ENCODE results near the gene ANKRD34B.

ANKRD34B gene

DNA sequence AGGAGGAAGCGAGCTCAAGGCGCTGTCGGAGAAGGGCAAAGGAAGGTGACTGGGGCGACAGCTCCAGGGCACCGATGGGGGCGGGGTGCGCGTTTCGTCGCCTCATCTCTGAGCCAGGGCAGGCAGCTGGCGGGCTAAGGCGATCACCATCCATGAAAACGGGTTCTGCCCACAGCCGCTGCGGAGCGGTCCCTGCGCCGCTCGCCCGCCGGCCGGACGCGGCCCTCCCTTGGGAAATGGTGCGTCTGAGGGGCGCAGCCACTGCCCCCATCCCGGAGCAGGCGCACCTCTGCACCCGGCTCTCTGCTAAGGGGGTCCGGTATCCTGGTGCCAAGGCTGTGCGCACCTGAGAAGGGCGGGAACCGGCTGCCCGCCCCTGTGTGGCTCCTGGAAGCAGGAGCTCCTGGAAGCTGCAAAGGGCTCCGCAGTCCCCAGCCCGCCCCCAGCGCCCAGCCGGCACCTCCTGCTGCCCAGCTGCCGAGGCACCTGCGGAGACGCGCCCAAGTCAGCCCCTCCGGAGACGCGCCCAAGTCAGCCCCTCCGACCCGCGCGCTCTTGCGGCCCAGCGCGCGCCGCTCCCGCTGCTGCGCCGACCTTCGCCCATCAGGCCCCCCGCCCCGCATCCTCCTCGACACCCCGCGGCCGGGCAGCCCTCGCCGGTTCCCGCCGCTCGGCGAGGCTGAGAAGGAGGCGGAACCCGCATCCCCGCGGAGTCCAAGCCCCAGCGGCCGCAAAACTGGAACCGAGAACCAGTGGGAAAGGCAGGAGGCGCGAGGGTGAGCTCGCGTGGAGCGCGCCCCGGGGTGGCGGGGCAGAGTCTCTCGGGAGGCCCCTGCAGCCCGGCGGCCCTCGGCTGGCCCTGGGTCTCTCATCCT lies 757 bp downstream of the ANKRD34B start:
- DNase-seq: no peak

GRCh38 chr5:80568251-80568650 lies 1.8 kb downstream of the ANKRD34B start:
- no peak for DNase-seq

GRCh38 chr5:80566711-80567259 lies 3.3 kb downstream of the ANKRD34B start:
- DNase-seq: no peak

- peak; percentile 33 for DNase-seq
Measured at GRCh38 chr5:80565330-80565729, 4.8 kb downstream of the ANKRD34B start.

- DNase-seq: no peak
Measured at GRCh38 chr5:80559244-80559643, 10.8 kb downstream of the ANKRD34B start.

- DNase-seq: no peak
Measured at GRCh38 chr5:80555099-80555498, 15.0 kb downstream of the ANKRD34B start.

- DNase-seq: no peak
Measured at GRCh38 chr5:80554646-80555045, 15.4 kb downstream of the ANKRD34B start.

DNA sequence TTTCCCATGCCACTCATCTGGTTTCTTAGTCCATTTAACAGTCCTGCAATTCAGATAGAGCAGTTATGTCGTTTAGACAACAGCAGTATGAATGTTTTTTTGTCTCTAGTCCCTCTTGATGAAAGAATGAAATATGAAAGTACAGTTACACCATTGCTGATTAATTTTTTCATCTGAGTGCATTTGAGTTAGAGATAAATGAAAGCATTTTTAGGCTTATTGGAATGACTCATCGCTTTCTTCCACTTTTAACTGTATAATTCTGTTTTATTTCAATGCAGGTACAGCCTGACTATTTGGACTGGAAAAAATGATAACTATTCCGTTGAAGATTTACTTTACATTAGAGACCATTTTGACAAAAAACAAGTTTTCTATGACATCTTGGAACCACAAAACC lies 28.7 kb downstream of the ANKRD34B start:
- DNase-seq: no peak

DNA sequence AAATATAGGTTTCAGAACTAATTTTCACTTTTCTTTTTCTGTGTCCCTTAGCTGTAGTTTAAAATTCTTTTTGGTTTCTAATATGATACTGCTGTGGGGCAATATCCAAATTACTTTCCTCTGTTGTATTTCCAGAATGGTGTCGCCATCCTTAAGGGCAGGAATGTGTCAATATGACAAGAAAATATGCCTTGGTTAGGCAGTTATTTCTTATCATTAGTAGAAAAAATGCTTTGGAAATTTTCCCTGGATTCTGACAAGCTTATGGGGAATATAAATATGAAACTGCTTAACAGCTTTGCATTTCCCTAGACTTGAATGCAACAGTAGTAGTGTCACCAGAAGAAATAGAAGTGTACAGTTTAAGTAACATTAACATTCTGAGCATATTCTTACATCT lies 29.4 kb downstream of the ANKRD34B start:
- peak; percentile 43 for DNase-seq

- DNase-seq: peak; percentile 89
Measured at GRCh38 chr5:80516826-80517225, 53.3 kb downstream of the ANKRD34B start.

GRCh38 chr5:80509362-80509761 lies 60.7 kb downstream of the ANKRD34B start:
- no peak for DNase-seq

GRCh38 chr5:80508844-80509243 lies 61.2 kb downstream of the ANKRD34B start:
- DNase-seq: no peak

GRCh38 chr5:80507663-80508062 lies 62.4 kb downstream of the ANKRD34B start:
- DNase-seq: no peak
